SU-DHL-6 (cell line): Measurements from ENCODE around the gene SLC35G6.

Source experiments
- CTCF ChIP-seq: fragments of 200-600 bp; sonication (generic); IDR thresholded peaks from one replicate; pipeline ENCODE4 v1.5.1; 2017; ENCODE audit warnings: antibody characterized with exemption, mild to moderate bottlenecking, low read length, moderate library complexity; ENCODE audit not compliant: insufficient read depth, poor library complexity, severe bottlenecking
- EZH2phosphoT487 ChIP-seq: fragments of 200-600 bp; sonication (generic), shearing (Covaris generic); conservative IDR thresholded peaks from 2 replicates; pipeline ENCODE4 v1.6.1; 2018; ENCODE audit warnings: mild to moderate bottlenecking, antibody characterized with exemption, low read length, moderate library complexity, mixed read lengths

GRCh38 chr17:7495906-7496434 is 14.7 kb downstream of the SLC35G6 start:
- TF ChIP-seq CTCF (no peak), EZH2phosphoT487 (no peak)
